IMR-90 (cell line): ENCODE measurements around the gene RNPEPL1. TPM values are rescaled to one million over a fixed set of nuclear protein-coding genes. Genes with fewer than 3 reads are reported as not detected.

ENCODE experiments used
- ATAC-seq: fragments of 200-7000 bp; cut with Tn5 transposase; 2 replicates; pipeline ENCODE4 v1.9.1; 2020; ENCODE audit warnings: low read depth, mild to moderate bottlenecking, moderate library complexity
- BruUV-seq: library from RNA; stranded (reverse); fragments of 400-500 nt; replicated peaks from 2 replicates; lab custom pipeline; 2021; lab: Mats Ljungman, UMichigan
- CTCF ChIA-PET: fragments of 300-600 bp; formaldehyde crosslinking; extraction: SDS; loops from one replicate; lab custom pipeline; 2021; ENCODE audit warnings: antibody characterized with exemption; lab: Yijun Ruan, JAX
- POLR2A ChIA-PET: fragments of 300-600 bp; sonication (Branson Sonifier 250); formaldehyde crosslinking; loops from one replicate; lab custom pipeline; 2022; ENCODE audit warnings: antibody characterized with exemption; ENCODE audit not compliant: unreplicated experiment; lab: Charles Lee
- DNase-seq: peaks from one replicate; pipeline ENCODE4 v3.0.0; 2013
- H2AFZ ChIP-seq: replicated peaks from 2 replicates; pipeline ENCODE3; 2013; ENCODE audit warnings: low read length, mild to moderate bottlenecking; ENCODE audit not compliant: poor library complexity
- H2AK5ac ChIP-seq: 2 replicates; pipeline ENCODE4 v1.6.1; 2013; ENCODE audit warnings: low read depth, low read length, inconsistent platforms
- H2AK9ac ChIP-seq: replicated peaks from 2 replicates; pipeline ENCODE3; 2013; ENCODE audit warnings: mild to moderate bottlenecking, low read depth, low read length, moderate library complexity; ENCODE audit not compliant: poor library complexity
- H2BK120ac ChIP-seq: 2 replicates; pipeline ENCODE4 v1.6.1; 2013; ENCODE audit warnings: low read depth, low read length, inconsistent platforms
- H2BK15ac ChIP-seq: 3 replicates; pipeline ENCODE4 v1.6.1; 2013; ENCODE audit warnings: low read depth, low read length, inconsistent platforms
- H2BK20ac ChIP-seq: 2 replicates; pipeline ENCODE4 v1.6.1; 2013; ENCODE audit warnings: low read depth, mild to moderate bottlenecking, inconsistent platforms, low read length, moderate library complexity
- H2BK5ac ChIP-seq: 2 replicates; pipeline ENCODE4 v1.6.1; 2013; ENCODE audit warnings: mild to moderate bottlenecking, low read depth, low read length, inconsistent platforms; ENCODE audit not compliant: poor library complexity, severe bottlenecking
- H3K14ac ChIP-seq: replicated peaks from 2 replicates; pipeline ENCODE4 v1.6.1; 2013; ENCODE audit warnings: low read depth, low read length, inconsistent platforms
- H3K18ac ChIP-seq: 2 replicates; pipeline ENCODE4 v1.6.1; 2013; ENCODE audit warnings: low read depth, low read length, control low read depth
- H3K23ac ChIP-seq: 2 replicates; pipeline ENCODE4 v1.6.1; 2013; ENCODE audit warnings: low read depth, low read length, inconsistent platforms
- H3K27ac ChIP-seq: 2 replicates; pipeline ENCODE4 v1.5.1; 2013; ENCODE audit warnings: mild to moderate bottlenecking, control low read depth, low read length; ENCODE audit not compliant: insufficient read depth
- H3K27me3 ChIP-seq: 2 replicates; pipeline ENCODE4 v1.6.1; 2013; ENCODE audit warnings: low read length; ENCODE audit not compliant: control insufficient read depth, insufficient read depth
- H3K36me3 ChIP-seq: 2 replicates; pipeline ENCODE4 v1.6.1; 2013; ENCODE audit warnings: low read length, mixed read lengths; ENCODE audit not compliant: control insufficient read depth, insufficient read depth
- H3K4ac ChIP-seq: 2 replicates; pipeline ENCODE4 v1.6.1; 2013; ENCODE audit warnings: low read depth, low read length, inconsistent platforms
- H3K4me1 ChIP-seq: 2 replicates; pipeline ENCODE4 v1.6.1; 2013; ENCODE audit warnings: low read length, mixed read lengths; ENCODE audit not compliant: control insufficient read depth, insufficient read depth
- H3K4me2 ChIP-seq: 2 replicates; pipeline ENCODE4 v1.6.1; 2013; ENCODE audit warnings: low read depth, mild to moderate bottlenecking, control low read depth, low read length, moderate library complexity
- H3K4me3 ChIP-seq: 2 replicates; pipeline ENCODE4 v1.5.1; 2013; ENCODE audit warnings: low read depth, mild to moderate bottlenecking, control low read depth, low read length, moderate library complexity; ENCODE audit not compliant: insufficient read depth
- H3K56ac ChIP-seq: 2 replicates; pipeline ENCODE4 v1.6.1; 2013; ENCODE audit warnings: low read length, inconsistent platforms; ENCODE audit not compliant: insufficient read depth; ENCODE audit errors: extremely low read depth
- H3K79me1 ChIP-seq, 2 experiments: 2 replicates each; pipeline ENCODE4 v1.6.1; 2013; ENCODE audit warnings: low read length in 2 of 2, inconsistent platforms in 1 of 2, low read depth in 1 of 2
- H3K9ac ChIP-seq: 2 replicates; pipeline ENCODE4 v1.6.1; 2013; ENCODE audit warnings: low read depth, low read length, control low read depth
- H3K9me1 ChIP-seq: 2 replicates; pipeline ENCODE4 v1.6.1; 2013; ENCODE audit warnings: low read length, inconsistent platforms; ENCODE audit not compliant: insufficient read depth
- H3K9me3 ChIP-seq: 2 replicates; pipeline ENCODE4 v1.6.1; 2013; ENCODE audit warnings: low read length; ENCODE audit not compliant: control insufficient read depth, insufficient read depth
- H4K20me1 ChIP-seq: 2 replicates; pipeline ENCODE4 v1.6.1; 2013; ENCODE audit warnings: low read length, inconsistent platforms; ENCODE audit not compliant: insufficient read depth
- H4K5ac ChIP-seq: 2 replicates; pipeline ENCODE4 v1.6.1; 2013; ENCODE audit warnings: mild to moderate bottlenecking, low read depth, low read length, control low read depth
- H4K8ac ChIP-seq, 2 experiments: 2 replicates each; pipeline ENCODE4 v1.6.1; 2013; ENCODE audit warnings: low read depth in 2 of 2, low read length in 2 of 2, control low read depth in 1 of 2, inconsistent platforms in 1 of 2
- H4K91ac ChIP-seq: 2 replicates; pipeline ENCODE4 v1.6.1; 2013; ENCODE audit warnings: low read depth, low read length, inconsistent platforms; ENCODE audit not compliant: insufficient read depth
- BHLHE40 ChIP-seq: fragments of 150-350 bp; IDR thresholded peaks from 2 replicates; pipeline ENCODE4 v1.6.1; 2016; ENCODE audit warnings: mild to moderate bottlenecking, low read depth, low read length
- CEBPB ChIP-seq: IDR thresholded peaks from 2 replicates; pipeline ENCODE4 v1.6.1; 2012; ENCODE audit warnings: low read depth, low read length, improper control_type of control experiment
- CHD1 ChIP-seq: IDR thresholded peaks from 2 replicates; pipeline ENCODE4 v1.6.1; 2012; ENCODE audit warnings: low read depth, low read length, improper control_type of control experiment
- MAFK ChIP-seq: IDR thresholded peaks from 2 replicates; pipeline ENCODE4 v1.6.1; 2012; ENCODE audit warnings: low read depth, low read length, improper control_type of control experiment
- MAZ ChIP-seq: IDR thresholded peaks from 2 replicates; pipeline ENCODE4 v1.6.1; 2012; ENCODE audit warnings: low read depth, mild to moderate bottlenecking, low read length, improper control_type of control experiment, moderate library complexity, borderline replicate concordance
- POLR2A ChIP-seq: IDR thresholded peaks from 2 replicates; pipeline ENCODE4 v1.6.1; 2012; ENCODE audit warnings: mild to moderate bottlenecking, low read depth, low read length
- RAD21 ChIP-seq: IDR thresholded peaks from 2 replicates; pipeline ENCODE4 v1.6.1; 2012; ENCODE audit warnings: low read length, improper control_type of control experiment
- RCOR1 ChIP-seq: IDR thresholded peaks from 2 replicates; pipeline ENCODE4 v1.6.1; 2012; ENCODE audit warnings: mild to moderate bottlenecking, low read length, improper control_type of control experiment; ENCODE audit not compliant: insufficient replicate concordance
- WGBS, 2 experiments: methylation state at CpG; one replicate each; pipeline versions ENCODE4 v1.1.5 to v1.1.7; 2013; ENCODE audit warnings: missing lambda C conversion rate in 2 of 2; ENCODE audit not compliant: insufficient read length in 1 of 2; ENCODE audit errors: extremely low coverage in 2 of 2; 5-methylcytosine and 5-hydroxymethylcytosine counted together
- dilution Hi-C: fragments of 300-500 bp; cut with HindIII; formaldehyde crosslinking; loops from one replicate; pipeline ENCODE4 v1.14.3; 2018; ENCODE audit warnings: low sequenced_read_pairs; ENCODE audit not compliant: unreplicated experiment
- in situ Hi-C: fragments of 300-500 bp; cut with MboI; formaldehyde crosslinking; loops from 3 replicates; pipeline ENCODE4 v1.14.3; 2019; ENCODE audit warnings: low sequenced_read_pairs, inconsistent platforms, mixed read lengths
- intact Hi-C: fragments of 100-400 bp; cut with micrococcal nuclease; formaldehyde crosslinking; loops from 2 replicates; pipeline ENCODE4 v1.10.0; 2022
- polyA plus RNA-seq, 3 experiments: library from polyadenylated mRNA; depleted of rRNA; stranded (reverse); fragments of >200 nt; gene quantifications; 2 replicates each; pipeline ENCODE4 v1.2.3, GENCODE V29; 2012; ENCODE audit warnings: low replicate concordance in 1 of 3
- total RNA-seq: library from RNA; depleted of rRNA; stranded (reverse); fragments of >200 nt; gene quantifications from 2 replicates; pipeline ENCODE4 v1.2.3, GENCODE V29; 2012
- TF ChIP-seq, protein P1 (sequence below): fragments of 150-350 bp; IDR thresholded peaks from 2 replicates; pipeline ENCODE4 v1.6.1; 2017; ENCODE audit warnings: mild to moderate bottlenecking, antibody characterized with exemption, low read length, low read depth
- TF ChIP-seq, protein P2 (sequence below): conservative IDR thresholded peaks from 2 replicates; pipeline ENCODE4 v1.5.1; 2012; ENCODE audit warnings: mild to moderate bottlenecking, low read depth, low read length, improper control_type of control experiment
- TF ChIP-seq, protein P3 (sequence below): fragments of 150-350 bp; IDR thresholded peaks from 2 replicates; pipeline ENCODE4 v1.6.1; 2016; ENCODE audit warnings: low read depth, mild to moderate bottlenecking, low read length, moderate library complexity, borderline replicate concordance

RNPEPL1 gene
- total and polyA plus RNA-seq, 2 of the 4 experiments (the other 2 are of a cell fraction), result 3.8 to 18.7 TPM

DNA sequence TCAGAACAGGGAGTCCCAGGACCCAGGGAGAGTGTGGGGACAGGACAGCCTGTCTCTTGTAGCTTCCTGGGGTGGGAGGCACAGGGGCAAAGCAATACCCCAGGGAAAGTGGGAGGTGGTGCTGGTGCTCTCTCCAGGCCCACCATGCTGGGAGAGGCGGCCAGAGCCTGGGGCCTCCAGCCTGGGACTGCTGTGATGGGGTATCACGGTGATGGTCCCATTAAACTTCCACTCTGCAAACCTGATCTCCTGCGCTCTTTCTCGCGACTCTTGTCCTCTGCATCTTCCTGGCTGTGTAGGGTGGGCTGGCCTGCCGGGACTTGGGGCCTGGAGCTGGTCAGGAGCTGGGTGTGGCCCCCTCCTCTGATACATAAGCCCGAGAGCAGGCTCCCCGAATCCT, 10.2 kb downstream of the RNPEPL1 start:
- no peak overlapping the region for H3K56ac ChIP-seq
- H3K9me1 ChIP-seq, result peaks cover 15% of the 10 kb centered on the region
- H4K5ac ChIP-seq, result no peak overlapping the region
- no peaks in the 10 kb centered on the region for H3K27me3 ChIP-seq
- H3K18ac ChIP-seq, result no peak overlapping the region
- H3K36me3 ChIP-seq, result peaks cover 33% of the 10 kb centered on the region
- CTCF ChIA-PET, result no interaction called here
- peaks cover 14 to 53% of the 10 kb centered on the region in 2 experiments; a peak in 3 of 4 replicates for H3K79me1 ChIP-seq
- no peak overlapping the region for H2BK5ac ChIP-seq
- H3K4me2 ChIP-seq, result no peak overlapping the region
- H3K23ac ChIP-seq, result no peak overlapping the region
- TF ChIP-seq, protein P1, sequence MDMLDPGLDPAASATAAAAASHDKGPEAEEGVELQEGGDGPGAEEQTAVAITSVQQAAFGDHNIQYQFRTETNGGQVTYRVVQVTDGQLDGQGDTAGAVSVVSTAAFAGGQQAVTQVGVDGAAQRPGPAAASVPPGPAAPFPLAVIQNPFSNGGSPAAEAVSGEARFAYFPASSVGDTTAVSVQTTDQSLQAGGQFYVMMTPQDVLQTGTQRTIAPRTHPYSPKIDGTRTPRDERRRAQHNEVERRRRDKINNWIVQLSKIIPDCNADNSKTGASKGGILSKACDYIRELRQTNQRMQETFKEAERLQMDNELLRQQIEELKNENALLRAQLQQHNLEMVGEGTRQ, result no peak
- TF ChIP-seq CEBPB, result no peak
- no peak for TF ChIP-seq MAZ
- TF ChIP-seq, protein P2, sequence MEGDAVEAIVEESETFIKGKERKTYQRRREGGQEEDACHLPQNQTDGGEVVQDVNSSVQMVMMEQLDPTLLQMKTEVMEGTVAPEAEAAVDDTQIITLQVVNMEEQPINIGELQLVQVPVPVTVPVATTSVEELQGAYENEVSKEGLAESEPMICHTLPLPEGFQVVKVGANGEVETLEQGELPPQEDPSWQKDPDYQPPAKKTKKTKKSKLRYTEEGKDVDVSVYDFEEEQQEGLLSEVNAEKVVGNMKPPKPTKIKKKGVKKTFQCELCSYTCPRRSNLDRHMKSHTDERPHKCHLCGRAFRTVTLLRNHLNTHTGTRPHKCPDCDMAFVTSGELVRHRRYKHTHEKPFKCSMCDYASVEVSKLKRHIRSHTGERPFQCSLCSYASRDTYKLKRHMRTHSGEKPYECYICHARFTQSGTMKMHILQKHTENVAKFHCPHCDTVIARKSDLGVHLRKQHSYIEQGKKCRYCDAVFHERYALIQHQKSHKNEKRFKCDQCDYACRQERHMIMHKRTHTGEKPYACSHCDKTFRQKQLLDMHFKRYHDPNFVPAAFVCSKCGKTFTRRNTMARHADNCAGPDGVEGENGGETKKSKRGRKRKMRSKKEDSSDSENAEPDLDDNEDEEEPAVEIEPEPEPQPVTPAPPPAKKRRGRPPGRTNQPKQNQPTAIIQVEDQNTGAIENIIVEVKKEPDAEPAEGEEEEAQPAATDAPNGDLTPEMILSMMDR, result no peak
- no peak for TF ChIP-seq BHLHE40
- no peak for TF ChIP-seq RCOR1
- TF ChIP-seq, protein P3, sequence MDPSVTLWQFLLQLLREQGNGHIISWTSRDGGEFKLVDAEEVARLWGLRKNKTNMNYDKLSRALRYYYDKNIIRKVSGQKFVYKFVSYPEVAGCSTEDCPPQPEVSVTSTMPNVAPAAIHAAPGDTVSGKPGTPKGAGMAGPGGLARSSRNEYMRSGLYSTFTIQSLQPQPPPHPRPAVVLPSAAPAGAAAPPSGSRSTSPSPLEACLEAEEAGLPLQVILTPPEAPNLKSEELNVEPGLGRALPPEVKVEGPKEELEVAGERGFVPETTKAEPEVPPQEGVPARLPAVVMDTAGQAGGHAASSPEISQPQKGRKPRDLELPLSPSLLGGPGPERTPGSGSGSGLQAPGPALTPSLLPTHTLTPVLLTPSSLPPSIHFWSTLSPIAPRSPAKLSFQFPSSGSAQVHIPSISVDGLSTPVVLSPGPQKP, result no peak
- no peak for TF ChIP-seq POLR2A
- TF ChIP-seq RAD21, result no peak
- TF ChIP-seq CHD1, result no peak
- no peak for TF ChIP-seq MAFK
- no peak overlapping the region for H4K8ac ChIP-seq
- H3K9me3 ChIP-seq, result peaks cover 2% of the 10 kb centered on the region; the same call in 1 of the 2 replicates
- H3K27ac ChIP-seq, result no peak overlapping the region
- H2AK5ac ChIP-seq, result no peak overlapping the region
- H2BK120ac ChIP-seq, result no peak overlapping the region
- 97% methylated on average over 4 of the region's 8 CpGs; no CpG with 5 or more reads in 1 of the 2 experiments for WGBS, 2 experiments
- no peak overlapping the region for H2AFZ ChIP-seq
- in situ Hi-C loops (no loop called here), dilution Hi-C loops (no loop called here), intact Hi-C loops (no loop called here)
- DNase-seq (no peak), ATAC-seq (no peak)
- H2BK20ac ChIP-seq, result no peak overlapping the region
- no peak overlapping the region for H3K9ac ChIP-seq
- peaks cover 36% of the 10 kb centered on the region for H4K20me1 ChIP-seq
- POLR2A ChIA-PET, result no interaction called here
- H3K4ac ChIP-seq, result no peak overlapping the region
- H4K91ac ChIP-seq, result no peak overlapping the region
- H3K4me1 ChIP-seq, result peaks cover 10% of the 10 kb centered on the region; the same call in 1 of the 2 replicates
- no peak overlapping the region for H3K14ac ChIP-seq
- no peak overlapping the region for H2BK15ac ChIP-seq
- H2AK9ac ChIP-seq, result no peak overlapping the region
- no TSS peak for BruUV-seq
- H3K4me3 ChIP-seq, result no peak overlapping the region
